ENCODE results near the gene KRT26. TPM values are rescaled to one million over a fixed set of nuclear protein-coding genes. Genes with fewer than 3 reads are reported as not detected.

KRT26 gene
- total RNA-seq, 4 donors from 2014 or later, result not detected

DNA sequence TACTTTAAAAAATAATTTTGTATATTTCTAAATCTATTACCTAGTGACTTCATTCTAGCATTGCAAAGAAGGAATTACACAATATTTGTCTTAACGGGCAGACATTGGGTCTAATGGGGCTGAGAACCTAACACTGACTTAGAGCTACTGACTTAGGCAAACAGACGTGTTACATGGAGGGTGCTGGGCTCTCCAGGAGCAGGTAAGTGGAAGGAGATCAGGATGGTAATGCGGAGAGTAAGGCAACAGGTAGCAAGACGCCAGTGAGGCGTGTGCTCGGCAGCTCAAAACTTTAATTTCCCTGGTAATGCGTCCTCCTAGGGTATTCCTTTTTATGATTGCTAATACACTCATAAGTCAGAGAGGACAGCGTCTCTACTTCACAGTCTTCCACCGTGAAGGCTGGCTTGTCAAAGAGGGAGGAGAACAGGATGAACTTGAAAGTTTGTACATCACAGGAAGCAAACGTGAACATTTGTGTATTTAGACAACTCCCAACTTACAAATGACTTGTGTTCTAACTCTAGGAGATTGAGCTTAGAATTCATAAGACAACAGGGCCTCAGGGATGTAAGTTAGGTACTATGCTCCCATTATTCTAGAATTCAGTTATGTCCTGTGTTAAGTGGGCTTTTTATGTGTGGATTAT, 23.1 kb upstream of the KRT26 start:
- no peak overlapping the region for H3K4me3 ChIP-seq
- TF ChIP-seq, protein P1, sequence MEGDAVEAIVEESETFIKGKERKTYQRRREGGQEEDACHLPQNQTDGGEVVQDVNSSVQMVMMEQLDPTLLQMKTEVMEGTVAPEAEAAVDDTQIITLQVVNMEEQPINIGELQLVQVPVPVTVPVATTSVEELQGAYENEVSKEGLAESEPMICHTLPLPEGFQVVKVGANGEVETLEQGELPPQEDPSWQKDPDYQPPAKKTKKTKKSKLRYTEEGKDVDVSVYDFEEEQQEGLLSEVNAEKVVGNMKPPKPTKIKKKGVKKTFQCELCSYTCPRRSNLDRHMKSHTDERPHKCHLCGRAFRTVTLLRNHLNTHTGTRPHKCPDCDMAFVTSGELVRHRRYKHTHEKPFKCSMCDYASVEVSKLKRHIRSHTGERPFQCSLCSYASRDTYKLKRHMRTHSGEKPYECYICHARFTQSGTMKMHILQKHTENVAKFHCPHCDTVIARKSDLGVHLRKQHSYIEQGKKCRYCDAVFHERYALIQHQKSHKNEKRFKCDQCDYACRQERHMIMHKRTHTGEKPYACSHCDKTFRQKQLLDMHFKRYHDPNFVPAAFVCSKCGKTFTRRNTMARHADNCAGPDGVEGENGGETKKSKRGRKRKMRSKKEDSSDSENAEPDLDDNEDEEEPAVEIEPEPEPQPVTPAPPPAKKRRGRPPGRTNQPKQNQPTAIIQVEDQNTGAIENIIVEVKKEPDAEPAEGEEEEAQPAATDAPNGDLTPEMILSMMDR (IDR thresholded peaks at IDR 0.05), result no peak
- TF ChIP-seq POLR2A (IDR thresholded peaks at IDR 0.05), result no peak
- H3K9me3 ChIP-seq, result no peaks in the 10 kb centered on the region
- H3K27ac ChIP-seq, result no peak overlapping the region
- peaks cover 0 to 59% (median 0%) of the 10 kb centered on the region in 4 donors for H3K27me3 ChIP-seq
- intact Hi-C loops (cut with DNase I), result no loop called here
- DNase-seq, result no peak
- peaks cover 0 to 10% (median 0%) of the 10 kb centered on the region in 3 donors for H3K4me1 ChIP-seq
- WGBS, 2 donors, result 74 to 75% methylated on average over 10 of the region's 10 CpGs
- H3K36me3 ChIP-seq, result no peaks in the 10 kb centered on the region

DNA sequence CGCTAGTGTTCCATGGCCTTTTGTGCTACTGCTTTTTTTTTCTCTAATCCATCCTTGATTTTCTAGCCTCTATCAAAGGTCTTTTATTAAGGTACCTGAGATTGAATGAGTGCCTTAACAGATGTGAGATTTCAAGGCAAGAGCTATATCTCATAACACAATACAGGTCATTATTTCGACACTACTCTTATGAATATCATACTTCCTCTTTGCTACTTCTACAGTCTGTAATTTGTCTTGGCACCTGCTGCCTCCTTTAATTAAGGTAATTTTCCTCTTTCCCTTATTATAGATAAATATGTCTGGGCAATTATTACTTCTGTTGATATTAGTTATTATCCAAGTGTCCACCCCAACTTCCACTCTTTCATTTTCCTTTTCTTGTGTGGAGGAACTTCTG, 22.5 kb upstream of the KRT26 start:
- no peak overlapping the region for H3K27ac ChIP-seq
- intact Hi-C loops (cut with DNase I), result no loop called here
- no peaks in the 10 kb centered on the region for H3K36me3 ChIP-seq
- WGBS, 2 donors, result 82 to 83% methylated on average over 2 of the region's 2 CpGs
- DNase-seq, result no peak
- no peak overlapping the region for H3K4me3 ChIP-seq
- no peak for TF ChIP-seq POLR2A (IDR thresholded peaks at IDR 0.05)
- TF ChIP-seq, protein P1 (IDR thresholded peaks at IDR 0.05), result no peak
- peaks cover 0 to 52% (median 0%) of the 10 kb centered on the region in 4 donors for H3K27me3 ChIP-seq
- H3K4me1 ChIP-seq, result peaks cover 0 to 10% (median 0%) of the 10 kb centered on the region in 3 donors
- no peaks in the 10 kb centered on the region for H3K9me3 ChIP-seq

DNA sequence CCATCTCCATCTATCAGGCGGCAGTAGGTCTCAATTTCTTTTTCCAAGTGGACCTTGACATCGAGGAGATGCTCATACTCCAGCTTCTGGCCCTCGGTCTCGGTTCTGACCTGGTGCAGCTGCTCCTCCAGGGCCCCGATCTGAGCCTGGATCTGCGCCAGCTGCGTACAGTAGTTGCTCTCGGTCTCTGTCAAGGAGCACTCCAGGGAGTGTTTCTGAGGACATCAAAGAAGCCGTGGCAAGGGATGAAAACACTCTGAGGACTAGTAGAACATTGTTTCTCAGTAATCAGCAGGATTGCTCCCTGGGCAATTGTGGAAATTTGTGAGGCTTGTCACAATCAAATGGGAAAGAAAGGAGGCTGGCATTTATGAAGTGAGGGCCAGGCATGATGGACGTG, 21.8 kb upstream of the KRT26 start:
- Histone ChIP-seq H3K27me3 (peaks cover 0 to 50% (median 0%) of the 10 kb centered on the region in 4 donors), H3K4me3 (no peak overlapping the region), H3K27ac (no peak overlapping the region), H3K4me1 (peaks cover 0 to 10% (median 0%) of the 10 kb centered on the region in 3 donors), H3K9me3 (no peaks in the 10 kb centered on the region), H3K36me3 (no peaks in the 10 kb centered on the region)
- no peak for TF ChIP-seq POLR2A (IDR thresholded peaks at IDR 0.05)
- TF ChIP-seq, protein P1 (IDR thresholded peaks at IDR 0.05), result no peak
- WGBS, 2 donors, result 80 to 81% methylated on average over 7 to 8 of the region's 10 CpGs
- intact Hi-C loops (cut with DNase I), result no loop called here
- no peak for DNase-seq

DNA sequence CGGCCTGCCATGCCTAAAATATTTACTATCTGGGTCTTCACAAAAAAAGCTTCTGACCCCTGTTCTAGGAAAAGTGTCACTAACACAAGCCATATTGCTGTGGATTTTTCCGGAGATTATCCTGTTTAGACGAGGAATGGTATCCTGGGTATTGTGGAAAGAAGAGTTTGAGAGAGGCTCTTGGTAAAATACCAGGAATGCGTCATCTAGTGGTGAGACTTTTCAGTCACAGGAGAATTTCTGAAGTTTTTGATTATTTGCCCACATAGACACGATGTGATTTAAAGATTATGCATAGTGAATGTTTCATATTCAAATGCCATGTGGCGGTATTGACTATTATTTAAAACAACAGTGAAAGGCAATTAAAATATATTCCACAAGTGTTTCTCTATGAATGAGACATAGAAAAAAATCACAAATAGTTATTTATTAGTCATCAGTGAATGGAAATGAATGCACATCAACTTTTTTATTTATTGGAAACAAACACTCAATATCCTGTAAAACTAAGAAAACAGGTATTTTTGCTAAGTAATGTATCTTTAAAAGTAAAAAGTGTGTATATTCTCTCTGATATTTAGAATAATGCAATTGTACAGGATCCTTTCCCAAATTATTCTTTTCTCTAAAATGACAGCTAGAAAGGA, 19.9 kb upstream of the KRT26 start:
- WGBS, 2 donors, result 18 to 28% methylated on average over 6 of the region's 6 CpGs
- Histone ChIP-seq H3K27me3 (peaks cover 0 to 31% (median 0%) of the 10 kb centered on the region in 4 donors), H3K4me1 (peaks cover 0 to 10% (median 0%) of the 10 kb centered on the region in 3 donors), H3K27ac (peak overlapping the region in 1 of 4 donors; percentile 35), H3K9me3 (no peaks in the 10 kb centered on the region), H3K4me3 (no peak overlapping the region), H3K36me3 (no peaks in the 10 kb centered on the region)
- intact Hi-C loops (cut with DNase I), result no loop called here
- TF ChIP-seq POLR2A (IDR thresholded peaks at IDR 0.05), result no peak
- TF ChIP-seq, protein P1 (IDR thresholded peaks at IDR 0.05), result peak; percentile 48 to 78 (median 68)
- no peak for DNase-seq

DNA sequence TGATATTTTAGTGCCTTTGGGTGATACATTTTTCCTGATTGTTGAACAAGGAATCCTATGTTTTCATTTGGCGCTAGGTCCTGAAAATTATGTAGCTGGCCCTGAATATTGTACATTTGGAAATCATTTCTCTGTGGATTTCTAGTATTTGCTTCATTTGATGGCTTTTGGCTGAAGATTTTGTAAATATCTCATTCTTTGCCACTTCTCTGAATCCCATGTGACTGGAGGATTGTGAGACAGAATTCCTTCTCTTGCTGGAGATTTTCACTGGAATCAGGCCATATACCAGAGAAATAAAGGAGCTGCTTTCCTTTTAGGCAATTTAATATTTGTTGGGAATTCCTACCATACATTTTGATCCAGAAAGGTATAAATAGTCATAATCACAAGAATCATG, 19.1 kb upstream of the KRT26 start:
- intact Hi-C loops (cut with DNase I), result no loop called here
- WGBS, 2 donors, result 75 to 82% methylated on average over 1 of the region's 1 CpG
- Histone ChIP-seq H3K27me3 (peaks cover 0 to 23% (median 0%) of the 10 kb centered on the region in 4 donors), H3K4me1 (peaks cover 0 to 10% (median 0%) of the 10 kb centered on the region in 3 donors), H3K4me3 (no peak overlapping the region), H3K36me3 (no peaks in the 10 kb centered on the region), H3K9me3 (no peaks in the 10 kb centered on the region), H3K27ac (peak overlapping the region in 1 of 4 donors; percentile 35)
- DNase-seq, result no peak
- TF ChIP-seq POLR2A (IDR thresholded peaks at IDR 0.05), result no peak
- TF ChIP-seq, protein P1 (IDR thresholded peaks at IDR 0.05), result no peak
